ENCODE results near the gene PID1.
A peak's percentile ranks its signal among the peaks of the same experiment; 100 is the strongest.

Gene PID1

GRCh38 chr2:229162015-229162414 lies 109.1 kb downstream of the PID1 start:
- peak in 1 of 3 experiments; percentile 4 for DNase-seq

- DNase-seq = no peak
Measured at GRCh38 chr2:229160984-229161383, 110.1 kb downstream of the PID1 start.

GRCh38 chr2:229160180-229160579 lies 110.9 kb downstream of the PID1 start:
- DNase-seq = no peak

DNA sequence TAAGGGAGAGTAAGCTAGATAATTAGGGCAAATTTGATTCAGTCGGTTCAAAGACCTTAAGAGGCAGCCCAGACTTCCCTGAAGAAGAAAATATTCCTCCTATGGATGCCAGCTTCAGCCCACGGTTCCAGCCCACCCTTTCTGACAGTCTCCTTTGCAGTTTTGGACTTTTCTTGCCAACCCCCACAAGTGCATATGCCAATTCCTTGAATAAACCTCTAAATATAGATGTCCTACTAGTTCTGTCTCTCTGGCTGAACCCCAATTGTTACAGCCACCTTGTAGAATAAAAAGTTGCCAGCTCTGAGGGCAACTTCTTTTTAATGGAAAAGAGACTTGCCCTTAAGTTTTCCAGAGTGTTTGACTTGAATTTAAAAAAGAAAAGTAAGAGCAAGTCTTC lies 111.7 kb downstream of the PID1 start:
- DNase-seq = no peak

- no peak for DNase-seq
Measured at GRCh38 chr2:229154381-229154780, 116.7 kb downstream of the PID1 start.

GRCh38 chr2:229153951-229154350 lies 117.1 kb downstream of the PID1 start:
- DNase-seq = no peak

GRCh38 chr2:229153267-229153666 lies 117.8 kb downstream of the PID1 start:
- DNase-seq = no peak

DNA sequence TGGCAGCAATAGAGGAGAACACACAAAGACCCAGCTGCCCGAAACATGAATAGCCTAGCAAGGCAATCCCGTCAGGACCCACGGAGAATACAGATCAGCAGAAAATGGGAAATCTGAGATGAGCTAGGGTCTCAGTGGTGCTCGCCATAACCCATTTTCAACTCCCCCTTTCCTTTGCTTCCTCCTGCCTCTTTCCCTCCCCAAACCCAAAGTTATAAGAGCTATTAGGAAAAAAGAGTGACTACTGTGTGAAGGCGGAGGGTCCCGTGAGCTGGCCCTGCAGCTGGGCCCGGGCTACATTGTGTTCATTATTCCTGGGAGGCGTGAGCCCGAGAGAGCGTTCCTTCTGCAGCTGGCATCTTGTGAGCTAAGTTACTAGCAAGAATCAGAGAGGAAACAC lies 118.4 kb downstream of the PID1 start:
- no peak for DNase-seq

DNA sequence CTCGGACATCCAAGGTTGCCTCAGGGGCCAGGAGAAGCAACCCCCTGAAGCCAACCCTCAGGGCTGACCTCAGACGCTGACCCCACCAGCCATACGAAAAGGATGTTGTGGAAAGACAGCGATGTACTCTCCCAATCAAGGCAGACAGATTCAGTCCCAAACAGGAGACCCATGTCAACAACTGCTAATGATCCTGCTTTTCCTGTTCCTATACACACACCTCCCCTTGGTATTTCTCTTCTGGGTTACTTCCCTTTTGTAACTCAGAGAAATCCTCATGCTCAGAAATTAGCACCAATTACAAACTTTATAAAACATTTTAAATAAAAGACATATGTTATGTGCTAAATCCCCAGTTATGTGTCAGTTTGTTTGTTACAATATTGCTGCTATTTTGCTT lies 120.8 kb downstream of the PID1 start:
- peak in 1 of 3 experiments; percentile 13 for DNase-seq

DNA sequence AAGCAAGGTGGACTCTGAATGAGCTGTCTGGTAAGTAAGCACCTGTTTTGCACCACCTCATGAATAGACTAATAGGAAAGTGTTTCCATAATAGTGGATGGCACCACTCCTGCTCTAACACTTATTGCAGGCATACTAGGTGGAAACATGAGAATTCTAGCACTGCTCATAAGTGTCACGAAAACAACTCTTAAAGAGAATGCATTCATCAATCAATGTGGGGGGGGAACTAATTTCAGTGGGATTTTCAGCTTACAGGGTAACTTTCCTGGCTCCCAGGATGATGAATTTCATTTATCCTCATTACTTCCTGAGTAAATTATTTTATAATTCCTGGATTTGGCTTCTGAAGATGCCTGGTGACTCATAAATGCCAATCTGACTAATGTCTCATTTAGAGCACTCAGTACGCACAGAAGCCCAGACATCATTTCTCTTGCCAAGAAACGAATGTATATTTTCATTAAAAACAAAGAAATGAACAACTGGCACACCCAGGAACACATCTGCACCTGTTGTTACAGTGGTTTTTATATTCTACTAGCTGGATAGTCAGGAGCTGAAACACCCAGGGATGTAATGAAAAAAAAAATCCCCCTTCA lies 129.6 kb downstream of the PID1 start:
- DNase-seq = no peak

- DNase-seq = peak; percentile 19 to 60 (median 37)
Measured at GRCh38 chr2:229137639-229138038, 133.4 kb downstream of the PID1 start.

DNA sequence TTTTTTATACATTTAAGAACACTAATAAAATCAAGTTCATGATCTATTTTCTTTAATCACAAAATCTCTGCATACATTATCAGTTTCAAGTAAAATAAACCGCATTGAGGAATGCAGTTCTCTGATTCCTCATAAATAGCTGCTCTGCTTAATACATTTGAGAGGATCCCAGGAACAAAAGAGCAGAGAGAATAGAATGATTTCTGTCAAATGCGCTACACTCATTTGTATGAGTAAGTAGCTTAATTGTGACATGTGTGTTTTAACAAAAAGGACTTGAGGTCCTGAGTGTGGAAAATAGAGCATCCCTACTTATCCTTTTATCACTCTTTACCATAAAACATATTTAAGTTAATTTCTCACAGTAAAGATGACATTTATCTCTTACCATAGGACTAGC lies 134.0 kb downstream of the PID1 start:
- DNase-seq = peak in 1 of 3 experiments; percentile 42

DNA sequence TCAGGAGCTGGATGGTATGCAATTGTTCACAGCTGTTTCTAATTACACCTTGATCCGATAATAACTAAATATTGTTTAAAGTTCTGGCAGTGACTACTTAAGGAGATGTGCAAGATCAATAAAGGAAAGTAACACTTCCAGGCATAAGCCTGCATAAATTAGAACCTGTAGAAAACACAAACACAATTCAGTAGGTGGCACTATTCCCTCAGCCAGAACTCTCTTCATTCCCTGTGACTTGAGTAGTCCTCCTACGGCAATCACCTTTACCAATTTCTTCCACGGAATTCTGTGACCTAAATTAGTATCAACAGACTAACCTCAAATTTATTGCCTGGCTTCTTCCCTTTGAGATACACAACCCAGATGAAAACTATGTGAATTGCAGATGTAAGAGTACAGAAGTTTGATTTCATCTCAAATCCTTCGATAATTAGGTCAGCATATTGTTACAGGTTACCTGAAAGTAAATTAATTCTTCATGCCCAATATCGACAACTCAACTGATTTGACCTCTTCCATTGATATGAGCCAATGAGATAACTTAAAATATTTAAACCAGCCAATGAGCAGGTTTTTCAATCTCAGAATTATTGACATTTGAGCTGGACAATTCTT lies 137.8 kb downstream of the PID1 start:
- peak; percentile 39 to 80 (median 57) for DNase-seq

DNA sequence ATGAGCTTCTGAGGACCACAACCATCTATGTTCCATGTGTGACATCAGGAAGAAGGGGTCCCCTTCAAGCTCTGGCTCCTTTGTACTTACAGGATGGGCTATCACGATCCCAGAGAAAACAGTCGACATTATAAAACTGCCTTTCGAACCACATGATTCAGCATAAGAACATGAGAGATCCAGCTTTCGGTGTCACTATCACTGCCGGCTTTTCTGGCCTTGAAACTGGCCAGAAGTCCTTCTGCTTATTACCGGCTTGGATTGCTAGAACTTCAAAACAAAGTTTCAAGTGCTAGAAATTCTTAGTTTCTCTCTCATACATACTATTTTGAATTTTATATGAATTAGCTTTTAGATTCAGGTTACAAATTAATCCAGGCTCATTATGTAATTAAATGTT lies 138.9 kb downstream of the PID1 start:
- DNase-seq = no peak

DNA sequence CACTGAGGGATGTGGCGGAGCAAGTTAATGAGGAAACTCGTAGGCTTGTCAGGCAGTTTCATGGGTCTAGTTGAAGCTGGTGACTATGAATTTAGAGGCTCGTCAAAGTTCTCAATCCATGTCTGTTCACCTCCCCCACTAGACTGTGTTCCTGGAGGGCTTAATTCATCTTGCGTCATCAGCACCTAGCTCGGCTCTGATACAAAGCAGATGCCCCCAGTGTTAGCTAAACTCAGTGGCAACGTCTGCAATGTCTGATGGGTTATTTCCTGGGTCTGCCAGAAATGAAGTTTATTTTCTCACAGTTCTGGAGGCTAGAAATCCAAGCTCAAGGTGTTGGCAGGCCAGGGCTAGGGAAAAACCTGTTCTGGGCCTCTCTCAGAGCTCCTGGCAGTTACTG lies 140.6 kb downstream of the PID1 start:
- no peak for DNase-seq

DNA sequence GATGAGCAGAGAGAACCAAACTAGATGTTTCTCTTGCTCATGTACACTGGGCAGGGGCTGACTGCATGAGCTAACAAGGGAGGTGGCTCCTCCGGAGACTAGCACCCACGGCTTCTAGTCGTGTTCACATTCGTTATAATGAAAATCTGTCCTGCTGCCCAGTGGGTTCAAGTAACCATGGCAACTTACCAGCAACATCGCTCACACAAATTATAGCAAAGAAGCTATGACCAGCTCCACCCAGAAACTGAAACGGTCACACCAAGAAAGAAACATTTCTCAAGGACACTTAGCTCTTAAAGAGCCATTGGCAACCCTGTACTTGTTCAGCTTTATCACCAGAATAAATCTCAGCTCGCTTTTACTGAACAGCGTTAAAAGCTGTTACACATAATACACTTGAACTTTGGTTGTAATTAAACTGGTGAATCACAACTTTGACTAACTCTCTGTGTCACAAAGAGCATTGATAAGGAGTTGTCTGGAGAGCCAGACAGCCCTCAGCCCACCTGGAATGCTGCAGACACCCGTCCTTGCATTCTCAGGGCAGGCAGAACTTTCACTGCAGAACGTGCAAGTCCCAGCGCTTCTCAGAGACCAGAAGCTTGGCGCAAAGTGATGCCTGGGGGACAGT lies 141.2 kb downstream of the PID1 start:
- DNase-seq = peak in 1 of 3 experiments; percentile 11

- no peak for DNase-seq
Measured at GRCh38 chr2:229127471-229127870, 143.6 kb downstream of the PID1 start.

DNA sequence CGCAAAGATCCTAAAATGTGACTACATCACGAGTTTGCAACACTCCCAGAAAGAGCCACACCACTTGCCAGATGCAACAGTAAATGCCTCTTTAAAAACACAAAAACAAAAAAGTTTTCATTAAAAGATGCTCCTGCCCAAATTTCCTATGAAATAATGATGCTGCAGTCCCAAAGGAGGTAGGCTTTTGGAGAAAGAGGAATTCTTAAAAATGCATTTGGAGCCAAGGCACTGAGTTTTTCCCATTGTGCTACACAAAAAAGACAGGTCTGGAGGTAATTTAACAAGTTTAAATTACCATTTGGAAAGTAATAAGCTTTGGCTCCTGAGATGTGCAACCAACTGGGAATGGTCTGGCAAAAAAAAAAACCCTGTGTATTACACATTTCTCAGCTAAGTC lies 145.0 kb downstream of the PID1 start:
- no peak for DNase-seq

GRCh38 chr2:229124136-229124535 lies 147.0 kb downstream of the PID1 start:
- no peak for DNase-seq

- DNase-seq = no peak
Measured at GRCh38 chr2:229118927-229119326, 152.2 kb downstream of the PID1 start.

- no peak for DNase-seq
Measured at GRCh38 chr2:229118336-229118735, 152.8 kb downstream of the PID1 start.

DNA sequence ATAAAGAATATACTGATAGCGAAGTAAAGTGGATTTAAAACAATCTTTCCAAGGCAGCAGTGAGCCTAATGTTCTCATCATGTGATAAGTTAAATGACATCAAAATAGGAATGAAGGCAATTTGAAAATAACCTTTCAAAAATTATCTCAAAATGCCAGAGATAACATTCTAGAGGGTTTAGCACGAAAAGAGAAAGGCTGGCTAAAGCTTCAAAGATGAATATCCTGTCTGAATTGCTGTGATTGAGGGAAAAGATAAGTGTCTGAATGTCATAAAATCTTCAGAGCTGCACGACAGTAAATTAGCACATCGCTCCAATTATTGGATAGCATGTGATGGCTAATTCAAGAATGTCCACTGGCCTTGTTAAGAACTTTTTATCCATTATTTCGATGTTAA lies 159.3 kb downstream of the PID1 start:
- no peak for DNase-seq

GRCh38 chr2:229109195-229109594 lies 161.9 kb downstream of the PID1 start:
- no peak for DNase-seq

- no peak for DNase-seq
Measured at GRCh38 chr2:229107601-229108000, 163.5 kb downstream of the PID1 start.

DNA sequence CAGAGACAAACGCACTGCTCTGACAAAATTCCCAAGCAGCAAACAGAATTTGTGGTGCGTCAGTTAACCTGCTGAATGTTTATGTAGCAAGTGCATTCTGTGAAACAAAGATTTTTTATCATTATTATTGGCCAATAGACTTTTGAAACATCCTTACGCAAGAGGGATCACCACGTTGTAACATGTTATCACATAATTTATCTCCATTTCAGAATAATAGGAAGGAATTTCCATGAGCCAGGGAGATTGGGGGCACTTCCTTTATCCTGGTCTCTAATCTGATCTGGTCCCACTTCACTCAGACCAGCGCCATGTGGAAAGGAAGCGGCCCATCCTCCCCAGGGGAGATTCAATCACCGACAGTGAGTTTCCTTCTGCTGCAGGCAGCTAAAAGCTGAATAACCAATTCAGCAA lies 166.1 kb downstream of the PID1 start:
- DNase-seq = no peak

All from NCI-H1417 (cell line).